ENCODE data around the gene LEMD1. TPM values are rescaled to one million over a fixed set of nuclear protein-coding genes. Genes with fewer than 3 reads are reported as not detected.

LEMD1 gene
- total RNA-seq, 2 donors from 2014 or later: not detected

DNA sequence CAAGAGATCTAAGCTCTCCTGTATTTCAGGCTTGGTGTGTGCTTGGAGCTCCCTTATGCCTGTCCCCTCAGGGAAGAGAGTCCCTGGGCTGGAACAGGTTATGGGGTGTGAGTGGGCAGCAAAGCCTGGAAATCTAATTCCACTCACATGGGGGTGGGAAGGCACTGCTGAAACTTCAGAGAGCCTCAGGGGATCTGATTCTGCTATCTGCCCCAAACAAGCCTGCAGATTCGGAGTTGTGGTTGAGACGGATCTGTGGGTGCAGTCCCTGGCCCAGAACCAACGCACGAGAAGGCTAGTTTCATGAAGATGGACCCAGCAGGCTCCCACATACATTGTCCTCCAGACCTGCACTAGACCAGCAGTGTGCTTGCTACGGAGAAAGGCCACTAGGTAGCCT, 31.1 kb upstream of the LEMD1 start:
- H3K36me3 ChIP-seq: no peaks in the 10 kb centered on the region
- DNase-seq (ENCODE audit: low spot score) (no peak), ATAC-seq (ENCODE audit: insufficient number of reproducible peaks, low FRiP score, low read depth) (no peak)

DNA sequence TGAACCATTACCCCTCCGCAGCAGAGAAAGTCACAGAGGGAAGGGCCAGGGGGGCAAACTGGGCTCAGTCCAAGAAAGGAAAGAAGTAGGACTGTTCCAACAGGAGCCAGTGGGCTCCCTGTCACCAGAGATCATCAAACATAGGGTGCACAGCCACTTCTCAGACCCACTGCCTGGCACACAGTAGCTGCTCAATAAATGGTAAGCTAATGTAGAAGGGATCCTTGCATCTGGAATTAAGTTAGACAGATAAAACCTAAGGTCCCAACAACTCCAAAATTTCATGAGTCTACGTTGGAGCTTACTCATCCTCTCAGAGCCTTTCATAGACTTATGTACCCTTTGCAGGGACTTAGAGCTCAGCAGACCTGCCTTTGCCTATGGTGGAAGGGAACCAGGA, 30.5 kb upstream of the LEMD1 start:
- Histone ChIP-seq H3K27me3 (replicated peaks; ENCODE audit: insufficient read depth) (peaks cover 16% of the 10 kb centered on the region), H3K9me3 (no peaks in the 10 kb centered on the region), H3K4me3 (no peak overlapping the region), H3K27ac (no peak overlapping the region), H3K4me1 (ENCODE audit: control insufficient read depth in 1 of 2, low read depth in 2 of 2) (peaks cover 13 to 16% of the 10 kb centered on the region in 2 donors), H3K36me3 (no peaks in the 10 kb centered on the region)
- ATAC-seq (ENCODE audit: insufficient number of reproducible peaks, low FRiP score, low read depth): no peak
- TF ChIP-seq, protein P1, sequence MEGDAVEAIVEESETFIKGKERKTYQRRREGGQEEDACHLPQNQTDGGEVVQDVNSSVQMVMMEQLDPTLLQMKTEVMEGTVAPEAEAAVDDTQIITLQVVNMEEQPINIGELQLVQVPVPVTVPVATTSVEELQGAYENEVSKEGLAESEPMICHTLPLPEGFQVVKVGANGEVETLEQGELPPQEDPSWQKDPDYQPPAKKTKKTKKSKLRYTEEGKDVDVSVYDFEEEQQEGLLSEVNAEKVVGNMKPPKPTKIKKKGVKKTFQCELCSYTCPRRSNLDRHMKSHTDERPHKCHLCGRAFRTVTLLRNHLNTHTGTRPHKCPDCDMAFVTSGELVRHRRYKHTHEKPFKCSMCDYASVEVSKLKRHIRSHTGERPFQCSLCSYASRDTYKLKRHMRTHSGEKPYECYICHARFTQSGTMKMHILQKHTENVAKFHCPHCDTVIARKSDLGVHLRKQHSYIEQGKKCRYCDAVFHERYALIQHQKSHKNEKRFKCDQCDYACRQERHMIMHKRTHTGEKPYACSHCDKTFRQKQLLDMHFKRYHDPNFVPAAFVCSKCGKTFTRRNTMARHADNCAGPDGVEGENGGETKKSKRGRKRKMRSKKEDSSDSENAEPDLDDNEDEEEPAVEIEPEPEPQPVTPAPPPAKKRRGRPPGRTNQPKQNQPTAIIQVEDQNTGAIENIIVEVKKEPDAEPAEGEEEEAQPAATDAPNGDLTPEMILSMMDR (IDR thresholded peaks at IDR 0.05): no peak
- DNase-seq (ENCODE audit: low spot score): no peak

More for the DNA sequence above, 31.1 kb upstream of the LEMD1 start:
- Histone ChIP-seq H3K27ac (no peak overlapping the region), H3K4me1 (ENCODE audit: control insufficient read depth in 1 of 2, low read depth in 2 of 2) (peaks cover 13 to 16% of the 10 kb centered on the region in 2 donors), H3K9me3 (no peaks in the 10 kb centered on the region), H3K4me3 (no peak overlapping the region), H3K27me3 (replicated peaks; ENCODE audit: insufficient read depth) (peaks cover 16% of the 10 kb centered on the region)
- TF ChIP-seq, protein P1 (IDR thresholded peaks at IDR 0.05): no peak

DNA sequence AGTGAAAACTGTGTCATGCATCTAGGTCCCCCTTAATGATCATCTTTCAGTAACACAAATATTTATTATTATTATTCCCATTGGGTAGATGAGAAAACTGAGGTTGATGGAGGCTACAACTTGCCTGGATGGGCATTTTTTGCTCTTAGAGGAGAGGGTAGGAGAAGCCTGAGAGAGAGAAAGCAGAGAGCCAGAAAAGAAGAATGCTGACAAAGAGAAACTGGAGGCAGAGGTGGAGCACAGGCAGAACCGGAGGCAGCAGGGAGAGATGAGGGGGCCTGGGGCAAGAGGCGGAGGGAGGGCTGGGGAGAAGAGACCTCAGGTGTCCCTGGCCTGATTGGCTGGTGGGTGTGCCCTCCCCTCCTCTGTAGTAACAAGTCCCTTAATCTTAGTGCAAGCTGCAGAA, 29.9 kb upstream of the LEMD1 start:
- H3K27me3 ChIP-seq (replicated peaks; ENCODE audit: insufficient read depth): peaks cover 16% of the 10 kb centered on the region
- no peaks in the 10 kb centered on the region for H3K36me3 ChIP-seq
- TF ChIP-seq, protein P1 (IDR thresholded peaks at IDR 0.05): no peak
- no peaks in the 10 kb centered on the region for H3K9me3 ChIP-seq
- no peak overlapping the region for H3K27ac ChIP-seq
- H3K4me1 ChIP-seq (ENCODE audit: control insufficient read depth in 1 of 2, low read depth in 2 of 2): peaks cover 10 to 13% of the 10 kb centered on the region in 2 donors
- ATAC-seq (ENCODE audit: insufficient number of reproducible peaks, low FRiP score, low read depth) (no peak), DNase-seq (ENCODE audit: low spot score) (no peak)
- H3K4me3 ChIP-seq: no peak overlapping the region

DNA sequence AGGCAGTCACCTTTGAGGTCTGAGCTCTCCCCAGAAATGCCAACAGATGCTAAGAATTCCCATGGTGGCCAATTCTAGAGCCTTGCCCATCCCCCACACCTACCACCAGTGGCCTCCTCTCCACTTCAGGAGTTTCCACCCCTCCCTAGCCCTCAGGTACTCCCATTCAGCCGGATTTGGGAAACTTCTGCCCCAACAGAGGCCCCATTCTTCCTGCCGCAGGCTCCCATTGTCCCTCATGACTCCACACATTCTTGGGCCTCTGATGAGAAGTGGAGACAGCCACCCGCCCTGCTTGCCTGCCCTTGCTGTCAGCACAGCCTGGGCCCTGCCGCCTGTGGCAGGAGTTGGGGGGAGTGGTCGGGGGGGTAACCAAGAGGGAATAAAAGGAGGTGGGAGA, 29.3 kb upstream of the LEMD1 start:
- no peak for ATAC-seq (ENCODE audit: insufficient number of reproducible peaks, low FRiP score, low read depth)
- H3K27me3 ChIP-seq (replicated peaks; ENCODE audit: insufficient read depth): peaks cover 12% of the 10 kb centered on the region

DNA sequence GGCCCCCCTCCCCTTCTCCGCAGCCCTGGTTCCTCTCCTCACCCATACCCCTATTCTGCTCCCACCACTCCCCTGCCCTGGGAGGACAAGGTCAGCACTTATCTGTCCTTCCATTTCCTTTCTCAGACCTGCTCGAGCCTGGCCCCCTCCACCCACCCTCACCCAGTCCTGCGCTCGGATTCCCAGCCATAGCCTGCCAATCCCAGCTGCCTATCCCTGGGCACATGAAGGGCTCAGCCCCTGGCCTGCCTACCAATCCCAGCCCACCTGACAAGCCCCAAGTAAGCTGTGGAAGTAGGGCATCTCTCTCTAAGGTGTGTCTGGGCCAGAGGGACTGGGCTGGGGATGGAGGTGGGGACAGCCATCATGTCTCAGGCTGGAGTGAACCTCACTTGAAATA, 28.6 kb upstream of the LEMD1 start:
- no peak overlapping the region for H3K4me3 ChIP-seq
- DNase-seq (ENCODE audit: low spot score): no peak
- H3K9me3 ChIP-seq: no peaks in the 10 kb centered on the region
- TF ChIP-seq, protein P1 (IDR thresholded peaks at IDR 0.05): no peak
- ATAC-seq (ENCODE audit: insufficient number of reproducible peaks, low FRiP score, low read depth): no peak
- no peaks in the 10 kb centered on the region for H3K36me3 ChIP-seq
- H3K4me1 ChIP-seq (ENCODE audit: control insufficient read depth in 1 of 2, low read depth in 2 of 2): peaks cover 0 to 1% of the 10 kb centered on the region in 2 donors
- no peak overlapping the region for H3K27ac ChIP-seq
- peaks cover 8% of the 10 kb centered on the region for H3K27me3 ChIP-seq (replicated peaks; ENCODE audit: insufficient read depth)

More for the DNA sequence above, 29.3 kb upstream of the LEMD1 start:
- TF ChIP-seq, protein P1 (IDR thresholded peaks at IDR 0.05): no peak
- H3K36me3 ChIP-seq: no peaks in the 10 kb centered on the region
- peaks cover 4 to 7% of the 10 kb centered on the region in 2 donors for H3K4me1 ChIP-seq (ENCODE audit: control insufficient read depth in 1 of 2, low read depth in 2 of 2)
- no peaks in the 10 kb centered on the region for H3K9me3 ChIP-seq
- no peak for DNase-seq (ENCODE audit: low spot score)
- no peak overlapping the region for H3K27ac ChIP-seq
- no peak overlapping the region for H3K4me3 ChIP-seq

Data from thoracic aorta (tissue), 2 donors.